WERI-Rb-1 (cell line): ENCODE measurements around the gene SUPT20H.

Experiments
- DNase-seq: peaks from one replicate; pipeline ENCODE4 v3.0.0-alpha.2; 2020
- H3K27ac ChIP-seq: fragments of 250-450 bp; sonication (Bioruptor Pico); 2 replicates; pipeline ENCODE4 v1.5.1; 2020; ENCODE audit warnings: mild to moderate bottlenecking, moderate library complexity
- H3K27me3 ChIP-seq: fragments of 250-450 bp; sonication (Bioruptor Pico); 2 replicates; pipeline ENCODE4 v1.5.1; 2021; ENCODE audit warnings: mild to moderate bottlenecking, low read depth, moderate library complexity; ENCODE audit not compliant: insufficient read depth, severe bottlenecking
- H3K36me3 ChIP-seq: fragments of 250-450 bp; sonication (Bioruptor Pico); 2 replicates; pipeline ENCODE4 v1.5.1; 2020; ENCODE audit warnings: mild to moderate bottlenecking, moderate library complexity
- H3K4me3 ChIP-seq: 2 replicates; pipeline ENCODE4 v1.5.1; 2011; ENCODE audit warnings: low read depth, mild to moderate bottlenecking, control low read depth, low read length
- H3K9me3 ChIP-seq: fragments of 250-450 bp; sonication (Bioruptor Pico); 2 replicates; pipeline ENCODE4 v1.5.1; 2021; ENCODE audit warnings: mild to moderate bottlenecking, moderate library complexity; ENCODE audit not compliant: severe bottlenecking
- TF ChIP-seq, protein P1 (sequence below): IDR thresholded peaks from 2 replicates; pipeline ENCODE4 v1.5.1; 2011; ENCODE audit warnings: low read depth, mild to moderate bottlenecking, control low read depth, inconsistent platforms, low read length

SUPT20H gene

GRCh38 chr13:37105251-37105714 is 45.8 kb upstream of the SUPT20H start, which contains the start of gene CSNK1A1L:
CSNK1A1L (minus strand) TSS chr13:37105664; CDS start chr13:37105256, 408 bp downstream.
- Histone ChIP-seq H3K36me3 (no peaks in the 10 kb centered on the region), H3K27ac (no peak within 1 kb of the TSS), H3K9me3 (no peaks in the 10 kb centered on the region), H3K4me3 (no peak within 1 kb of the TSS), H3K27me3 (no peaks in the 10 kb centered on the region)
- TF ChIP-seq, protein P1, sequence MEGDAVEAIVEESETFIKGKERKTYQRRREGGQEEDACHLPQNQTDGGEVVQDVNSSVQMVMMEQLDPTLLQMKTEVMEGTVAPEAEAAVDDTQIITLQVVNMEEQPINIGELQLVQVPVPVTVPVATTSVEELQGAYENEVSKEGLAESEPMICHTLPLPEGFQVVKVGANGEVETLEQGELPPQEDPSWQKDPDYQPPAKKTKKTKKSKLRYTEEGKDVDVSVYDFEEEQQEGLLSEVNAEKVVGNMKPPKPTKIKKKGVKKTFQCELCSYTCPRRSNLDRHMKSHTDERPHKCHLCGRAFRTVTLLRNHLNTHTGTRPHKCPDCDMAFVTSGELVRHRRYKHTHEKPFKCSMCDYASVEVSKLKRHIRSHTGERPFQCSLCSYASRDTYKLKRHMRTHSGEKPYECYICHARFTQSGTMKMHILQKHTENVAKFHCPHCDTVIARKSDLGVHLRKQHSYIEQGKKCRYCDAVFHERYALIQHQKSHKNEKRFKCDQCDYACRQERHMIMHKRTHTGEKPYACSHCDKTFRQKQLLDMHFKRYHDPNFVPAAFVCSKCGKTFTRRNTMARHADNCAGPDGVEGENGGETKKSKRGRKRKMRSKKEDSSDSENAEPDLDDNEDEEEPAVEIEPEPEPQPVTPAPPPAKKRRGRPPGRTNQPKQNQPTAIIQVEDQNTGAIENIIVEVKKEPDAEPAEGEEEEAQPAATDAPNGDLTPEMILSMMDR: no peak
- no peak for DNase-seq

DNA sequence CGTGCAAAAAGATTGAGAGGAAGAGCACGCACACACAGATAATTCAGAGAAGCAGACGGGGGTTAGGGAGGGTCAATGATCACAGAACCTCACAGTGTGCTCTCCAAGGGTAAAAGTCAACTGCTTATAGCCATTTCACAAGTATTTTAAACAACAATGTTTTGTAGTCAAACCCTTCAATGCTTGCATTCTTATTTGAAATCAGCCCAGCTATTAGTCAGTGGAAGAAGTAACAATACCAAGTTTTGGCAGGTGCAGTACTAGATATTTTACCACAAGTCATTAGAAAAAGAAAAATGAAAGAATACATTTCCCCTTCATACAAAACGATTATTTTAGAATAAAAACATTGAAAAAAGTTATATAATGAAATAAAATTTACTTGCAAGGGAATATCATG is 43.4 kb upstream of the SUPT20H start:
- H3K36me3 ChIP-seq: no peaks in the 10 kb centered on the region
- TF ChIP-seq, protein P1: no peak
- no peaks in the 10 kb centered on the region for H3K9me3 ChIP-seq
- no peak overlapping the region for H3K27ac ChIP-seq
- no peak for DNase-seq
- no peaks in the 10 kb centered on the region for H3K27me3 ChIP-seq
- no peak overlapping the region for H3K4me3 ChIP-seq

DNA sequence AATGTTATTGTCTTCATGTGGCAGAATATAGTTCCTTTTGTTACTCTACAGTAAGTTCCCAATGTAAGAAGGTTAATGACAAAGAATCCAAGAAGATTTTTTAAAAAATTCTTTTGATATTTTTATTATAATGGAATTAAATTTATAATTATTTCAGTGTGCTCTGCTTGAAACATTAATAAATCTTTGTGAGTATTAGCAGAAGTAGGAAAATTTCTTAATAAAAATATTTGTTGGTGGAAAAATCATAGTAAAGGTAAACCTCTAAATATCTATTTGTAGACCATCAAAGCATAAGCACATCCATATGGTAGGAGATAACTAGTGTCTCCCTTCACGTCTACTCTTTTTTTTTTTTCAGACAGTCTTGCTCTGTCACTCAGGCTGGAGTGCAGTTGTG is 41.7 kb upstream of the SUPT20H start:
- no peaks in the 10 kb centered on the region for H3K27me3 ChIP-seq
- TF ChIP-seq, protein P1: no peak
- no peak overlapping the region for H3K27ac ChIP-seq
- no peaks in the 10 kb centered on the region for H3K36me3 ChIP-seq
- no peak overlapping the region for H3K4me3 ChIP-seq
- DNase-seq: no peak
- no peaks in the 10 kb centered on the region for H3K9me3 ChIP-seq

GRCh38 chr13:37100731-37101130 is 41.2 kb upstream of the SUPT20H start:
- DNase-seq: no peak
- TF ChIP-seq, protein P1: no peak
- Histone ChIP-seq H3K36me3 (no peaks in the 10 kb centered on the region), H3K27me3 (no peaks in the 10 kb centered on the region), H3K9me3 (no peaks in the 10 kb centered on the region), H3K4me3 (no peak overlapping the region), H3K27ac (no peak overlapping the region)

DNA sequence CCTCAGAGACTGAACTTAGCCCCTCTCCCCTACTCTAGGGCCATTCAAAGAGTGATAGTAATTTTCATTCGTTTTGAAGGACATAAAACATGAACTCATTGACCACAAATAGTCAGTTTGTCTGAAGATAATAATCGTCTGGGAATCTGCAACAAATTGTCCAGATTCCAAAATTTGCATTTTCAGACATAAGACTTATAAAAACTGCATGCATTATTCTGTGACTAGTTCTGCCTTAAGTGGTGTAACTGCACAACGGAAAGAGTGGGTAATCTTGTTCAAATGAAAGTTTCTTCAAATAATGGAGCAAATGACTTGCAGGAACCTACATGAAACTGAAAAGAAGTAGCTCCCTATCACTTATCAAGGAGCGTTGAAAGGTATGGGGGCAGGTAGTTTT is 37.6 kb upstream of the SUPT20H start:
- Histone ChIP-seq H3K27me3 (no peaks in the 10 kb centered on the region), H3K9me3 (no peaks in the 10 kb centered on the region), H3K4me3 (no peak overlapping the region), H3K27ac (no peak overlapping the region), H3K36me3 (no peaks in the 10 kb centered on the region)
- no peak for DNase-seq
- TF ChIP-seq, protein P1: no peak

GRCh38 chr13:37094840-37095239 is 35.4 kb upstream of the SUPT20H start:
- Histone ChIP-seq H3K9me3 (no peaks in the 10 kb centered on the region), H3K36me3 (no peaks in the 10 kb centered on the region), H3K27ac (no peak overlapping the region), H3K27me3 (no peaks in the 10 kb centered on the region), H3K4me3 (no peak overlapping the region)
- TF ChIP-seq, protein P1: no peak
- no peak for DNase-seq
